HepG2 (cell line): ENCODE measurements around the gene PEX5L. TPM values are rescaled to one million over a fixed set of nuclear protein-coding genes. Genes with fewer than 3 reads are reported as not detected.

Source experiments
- ATAC-seq: fragments of 200-7000 bp; cut with Tn5 transposase; 3 replicates; pipeline ENCODE4 v1.9.1; 2020; ENCODE audit warnings: mild to moderate bottlenecking, moderate library complexity
- BruUV-seq: library from RNA; stranded (reverse); fragments of 400-500 nt; replicated peaks from 2 replicates; lab custom pipeline; 2021; lab: Mats Ljungman, UMichigan
- CTCF ChIA-PET: fragments of 300-600 bp; formaldehyde crosslinking; extraction: SDS; loops from one replicate; lab custom pipeline; 2021; ENCODE audit warnings: low total read pairs, inconsistent platforms, low intra/inter-chr PET ratio; lab: Yijun Ruan, JAX
- POLR2A ChIA-PET: fragments of 350-600 bp; sonication (Branson Sonifier 250); formaldehyde crosslinking; loops from one replicate; lab custom pipeline; 2020; ENCODE audit warnings: antibody characterized with exemption, inconsistent platforms; lab: Yijun Ruan, JAX
- DNase-seq: peaks from one replicate; pipeline ENCODE4 v3.0.0-alpha.2; 2015; ENCODE audit warnings: low spot score
- FAIRE-seq: peaks from 3 replicates; lab custom pipeline; 2011; peaks lifted over from hg19 to GRCh38; lab: Jason Lieb, UNC
- H2AFZ ChIP-seq: one replicate; pipeline ENCODE4 v1.6.1; 2011; ENCODE audit warnings: low read length, inconsistent platforms
- H3K27ac ChIP-seq: fragments of 300-600 bp; 3 replicates; pipeline ENCODE4 v1.8.0; 2011; ENCODE audit warnings: mixed run types, mild to moderate bottlenecking, mixed read lengths, low read length, inconsistent platforms; ENCODE audit not compliant: insufficient read depth; ENCODE audit errors: extremely low read length
- H3K27me3 ChIP-seq, 2 experiments: fragments of 200-600 bp in 1 of 2; 2 replicates in 1 of 2; 3 replicates in 1 of 2; pipeline versions ENCODE4 v1.6.0 to v1.8.0; 2011; ENCODE audit warnings: low read length in 2 of 2, mild to moderate bottlenecking in 2 of 2, moderate library complexity in 2 of 2, inconsistent platforms in 1 of 2; ENCODE audit not compliant: insufficient read depth in 2 of 2, control insufficient read depth in 1 of 2
- H3K36me3 ChIP-seq, 2 experiments: fragments of 200-600 bp in 1 of 2; replicated peaks in 1 of 2; 2 replicates in 1 of 2; 3 replicates in 1 of 2; pipeline versions ENCODE4 v1.5.1 to v1.8.0; 2011; ENCODE audit warnings: low read length in 2 of 2, inconsistent platforms in 1 of 2; ENCODE audit not compliant: insufficient read depth in 2 of 2, control insufficient read depth in 1 of 2
- H3K4me1 ChIP-seq: 2 replicates; pipeline ENCODE4 v1.5.1; 2012; ENCODE audit warnings: low read length, inconsistent platforms; ENCODE audit not compliant: insufficient read depth
- H3K4me2 ChIP-seq: 2 replicates; pipeline ENCODE4 v1.6.0; 2011; ENCODE audit warnings: low read depth, low read length, inconsistent platforms
- H3K4me3 ChIP-seq, 3 experiments: fragments of 200-600 bp in 1 of 3; sonication (generic), shearing (Covaris generic) in 1 of 3; replicated peaks in 1 of 3; 2 replicates each; pipeline ENCODE4 v1.5.1; 2011 to 2016; ENCODE audit warnings: low read length in 3 of 3, inconsistent platforms in 2 of 3, low read depth in 2 of 3, mild to moderate bottlenecking in 2 of 3, control low read depth in 1 of 3, mixed read lengths in 1 of 3; ENCODE audit not compliant: insufficient read depth in 1 of 3
- H3K79me2 ChIP-seq: one replicate; pipeline ENCODE4 v1.6.1; 2011; ENCODE audit warnings: low read length, inconsistent platforms; ENCODE audit not compliant: insufficient read depth
- H3K9ac ChIP-seq: 2 replicates; pipeline ENCODE4 v1.6.0; 2011; ENCODE audit warnings: mild to moderate bottlenecking, low read depth, low read length, inconsistent platforms; ENCODE audit not compliant: insufficient read depth
- H3K9me3 ChIP-seq: 2 replicates; pipeline ENCODE4 v1.5.1; 2012; ENCODE audit warnings: mild to moderate bottlenecking, low read length
- H4K20me1 ChIP-seq: 2 replicates; pipeline ENCODE4 v1.6.0; 2011; ENCODE audit warnings: inconsistent platforms, mild to moderate bottlenecking, low read length, moderate library complexity; ENCODE audit not compliant: insufficient read depth
- BATF2 ChIP-seq: sonication (generic); formaldehyde crosslinking; IDR thresholded peaks from 2 replicates; pipeline ENCODE4 v1.8.0; 2022; ENCODE audit warnings: mild to moderate bottlenecking, missing genetic modification reagents, moderate library complexity
- BCLAF1 ChIP-seq: fragments of 450-650 bp; IDR thresholded peaks from 2 replicates; pipeline ENCODE4 v1.6.1; 2017; ENCODE audit warnings: mild to moderate bottlenecking
- KMT2B ChIP-seq: IDR thresholded peaks from 2 replicates; pipeline ENCODE4 v1.6.1; 2016; ENCODE audit warnings: missing genetic modification reagents, missing compliant biosample characterization
- LCORL ChIP-seq, 2 experiments: fragments of 450-650 bp in 1 of 2; sonication (generic) in 1 of 2; formaldehyde crosslinking in 1 of 2; IDR thresholded peaks; 2 replicates each; pipeline versions ENCODE4 v1.5.0 to v1.6.1; 2017 to 2020; ENCODE audit warnings: antibody characterized with exemption in 1 of 2, missing genetic modification reagents in 1 of 2
- MIXL1 ChIP-seq: IDR thresholded peaks from 2 replicates; pipeline ENCODE4 v1.6.1; 2016
- SKI ChIP-seq: fragments of 450-650 bp; IDR thresholded peaks from one replicate; pipeline ENCODE4 v1.6.1; 2018; ENCODE audit warnings: mild to moderate bottlenecking; ENCODE audit not compliant: partially characterized antibody
- SP140L ChIP-seq: sonication (generic); formaldehyde crosslinking; IDR thresholded peaks from 2 replicates; pipeline ENCODE4 v1.4.0; 2020; ENCODE audit warnings: missing genetic modification reagents, borderline replicate concordance
- SP5 ChIP-seq: IDR thresholded peaks from 2 replicates; pipeline ENCODE4 v1.6.1; 2016; ENCODE audit warnings: low read depth, borderline replicate concordance
- ZFP1 ChIP-seq: IDR thresholded peaks from 2 replicates; pipeline ENCODE4 v1.6.1; 2016
- ZMYM4 ChIP-seq: sonication (generic); formaldehyde crosslinking; IDR thresholded peaks from 2 replicates; pipeline ENCODE4 v1.8.1; 2023; ENCODE audit warnings: mild to moderate bottlenecking, missing genetic modification reagents
- ZNF180 ChIP-seq: sonication (generic); formaldehyde crosslinking; IDR thresholded peaks from 2 replicates; pipeline ENCODE4 v1.4.0; 2020; ENCODE audit warnings: low read depth, missing genetic modification reagents, borderline replicate concordance
- ZNF556 ChIP-seq: sonication (generic); formaldehyde crosslinking; IDR thresholded peaks from 2 replicates; pipeline ENCODE4 v1.4.0; 2020; ENCODE audit warnings: mild to moderate bottlenecking, missing genetic modification reagents, borderline replicate concordance
- ZNF557 ChIP-seq: sonication (generic); formaldehyde crosslinking; IDR thresholded peaks from 2 replicates; pipeline ENCODE4 v1.4.0; 2020; ENCODE audit warnings: missing genetic modification reagents
- WGBS: methylation state at CpG from one replicate; pipeline ENCODE4 v1.1.6; 2017; ENCODE audit warnings: low lambda C conversion rate; 5-methylcytosine and 5-hydroxymethylcytosine counted together
- in situ Hi-C: cut with HindIII; loops from 2 replicates; pipeline ENCODE4 v1.10.0; 2017; ENCODE audit warnings: low pct_unique_long_range_greater_than_20kb; ENCODE audit not compliant: extremely low pct_ligation_motif_present
- intact Hi-C: fragments of 100-400 bp; cut with micrococcal nuclease; formaldehyde crosslinking; loops from one replicate; pipeline ENCODE4 v1.10.0; 2022; ENCODE audit not compliant: unreplicated experiment
- polyA plus RNA-seq, 8 experiments: library from polyadenylated mRNA; depleted of rRNA in 3 of 8; stranded (reverse) in 7 of 8; unstranded in 1 of 8; fragments of >200 nt; fragmentation: Illumina TruSeq in 4 of 8; extraction: Trizol in 4 of 8; gene quantifications; 2 replicates each; pipeline versions ENCODE4 v1.2.1 to v1.2.3, GENCODE V29; 2011 to 2016; ENCODE audit warnings: low read depth in 4 of 8, missing spikeins in 1 of 8, mixed read lengths in 1 of 8; ENCODE audit not compliant: insufficient read depth in 1 of 8
- total RNA-seq, 5 experiments: library from RNA; depleted of rRNA; stranded (reverse); fragments of >200 nt; fragmentation: Illumina TruSeq; extraction: Trizol; gene quantifications; 2 replicates each; pipeline ENCODE4 v1.2.3, GENCODE V29; 2016; ENCODE audit warnings: low read depth in 1 of 5

PEX5L gene
- total and polyA plus RNA-seq, 2 of the 13 experiments (the other 11 are each of a cell fraction or from before 2014, with no cell fraction given) = not detected

- ChIA-PET CTCF (no interaction called here), POLR2A (no interaction called here)
- H3K4me2 ChIP-seq = no peak overlapping the region
- no peaks in the 10 kb centered on the region for H3K9me3 ChIP-seq
- H2AFZ ChIP-seq = no peak overlapping the region
- no peaks in the 10 kb centered on the region for H4K20me1 ChIP-seq
- H3K27me3 ChIP-seq = no peaks in the 10 kb centered on the region
- no peaks in the 10 kb centered on the region for H3K79me2 ChIP-seq
- no peak overlapping the region for H3K9ac ChIP-seq
- H3K36me3 ChIP-seq = no peaks in the 10 kb centered on the region
- FAIRE-seq (no peak), ATAC-seq (no peak), DNase-seq (no peak)
- H3K4me3 ChIP-seq = no peak overlapping the region
- in situ Hi-C loops (no loop called here), intact Hi-C loops (no loop called here)
- no peaks in the 10 kb centered on the region for H3K4me1 ChIP-seq
- H3K27ac ChIP-seq = no peak overlapping the region
- BruUV-seq = no TSS peak
- WGBS = 9% methylated on average over 1 of the region's 1 CpG
- no peak for TF ChIP-seq ZFP1 (CRISPR knock-in tag)
- TF ChIP-seq ZNF557 (CRISPR knock-in tag) = no peak
- no peak for TF ChIP-seq SKI
- no peak for TF ChIP-seq BCLAF1
Measured at GRCh38 chr3:180062771-180063170, 26.0 kb upstream of the PEX5L start.

- ChIA-PET POLR2A (no interaction called here), CTCF (no interaction called here)
- Histone ChIP-seq H3K4me1 (no peaks in the 10 kb centered on the region), H3K4me2 (no peak overlapping the region), H3K79me2 (no peaks in the 10 kb centered on the region), H4K20me1 (no peaks in the 10 kb centered on the region), H3K9ac (no peak overlapping the region), H3K9me3 (no peaks in the 10 kb centered on the region), H3K27ac (no peak overlapping the region), H3K36me3 (no peaks in the 10 kb centered on the region), H3K27me3 (no peaks in the 10 kb centered on the region), H3K4me3 (no peak overlapping the region), H2AFZ (no peak overlapping the region)
- ATAC-seq = no peak
- in situ Hi-C loops (no loop called here), intact Hi-C loops (no loop called here)
- DNase-seq = no peak
- BruUV-seq = no TSS peak
- FAIRE-seq = no peak
- TF ChIP-seq ZNF556 (CRISPR knock-in tag) = no peak
- no peak for TF ChIP-seq SP5 (CRISPR knock-in tag)
- no peak for TF ChIP-seq ZNF180 (CRISPR knock-in tag)
- no peak for TF ChIP-seq MIXL1 (CRISPR knock-in tag)
- no peak for TF ChIP-seq KMT2B
- no peak for TF ChIP-seq BATF2 (CRISPR knock-in tag)
- TF ChIP-seq ZMYM4 (CRISPR knock-in tag) = no peak
- no peak for TF ChIP-seq LCORL (IDR thresholded peaks at IDR 0.05)
- TF ChIP-seq LCORL (CRISPR knock-in tag; IDR thresholded peaks at IDR 0.05) = no peak
- TF ChIP-seq SP140L (CRISPR knock-in tag) = no peak
Measured at GRCh38 chr3:180059356-180059755, 22.6 kb upstream of the PEX5L start.
